NCI-H524 treated with DMSO at 0.1 percent for 48 hours (cell line): ENCODE data around the gene IKZF3.
"Not testable (repeated sequence)": the region's sequence is repeated elsewhere in the genome, so short reads cannot be mapped to it uniquely, and the experiment has no call there.

Experiments used
- DNase-seq: peaks from one replicate; lab custom pipeline; 2025; lab: John Stamatoyannopoulos, UW

The IKZF3 gene

DNA sequence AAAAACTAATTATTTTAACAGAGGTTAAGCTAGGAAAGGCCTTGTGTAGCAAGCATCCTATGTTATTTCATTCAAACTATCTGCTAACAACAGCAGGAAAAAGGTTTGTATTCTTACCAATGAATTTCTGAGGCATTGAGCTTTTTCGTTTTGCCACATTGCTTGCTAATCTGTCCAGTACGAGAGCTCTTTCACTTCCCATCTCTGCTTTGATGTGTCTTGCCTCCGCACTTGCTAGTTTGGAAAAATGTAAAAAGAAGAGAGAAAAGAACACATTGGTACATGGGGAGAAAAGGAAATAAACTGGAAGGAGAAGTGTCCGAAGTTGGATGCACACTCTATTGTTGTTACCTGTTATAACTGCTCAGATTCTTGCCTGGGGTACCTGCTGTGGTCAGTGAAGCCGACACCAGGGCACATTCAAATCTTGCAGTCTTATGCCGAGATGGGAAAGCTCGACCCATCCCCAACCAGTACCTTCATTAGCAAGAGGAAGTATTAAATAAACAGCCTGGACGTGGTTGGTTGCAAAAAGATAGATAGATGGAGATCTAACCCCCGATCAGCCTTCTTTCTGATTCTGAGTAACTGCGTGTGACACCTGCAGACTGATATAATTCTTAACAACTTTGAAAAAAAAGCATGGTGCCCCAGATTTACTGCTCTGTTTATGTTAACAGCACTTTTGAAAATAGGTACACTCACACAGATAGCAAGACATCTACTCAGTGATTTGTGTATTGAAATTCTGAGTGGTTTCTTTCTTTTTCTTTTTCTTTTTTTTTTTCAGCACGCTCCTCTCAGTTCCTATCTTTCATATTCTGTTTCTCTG is 86.4 kb downstream of the IKZF3 start:
- no peak for DNase-seq

- DNase-seq = no peak
These were observed 87.9 kb downstream of the IKZF3 start for GRCh38 chr17:39776252-39776651.

DNA sequence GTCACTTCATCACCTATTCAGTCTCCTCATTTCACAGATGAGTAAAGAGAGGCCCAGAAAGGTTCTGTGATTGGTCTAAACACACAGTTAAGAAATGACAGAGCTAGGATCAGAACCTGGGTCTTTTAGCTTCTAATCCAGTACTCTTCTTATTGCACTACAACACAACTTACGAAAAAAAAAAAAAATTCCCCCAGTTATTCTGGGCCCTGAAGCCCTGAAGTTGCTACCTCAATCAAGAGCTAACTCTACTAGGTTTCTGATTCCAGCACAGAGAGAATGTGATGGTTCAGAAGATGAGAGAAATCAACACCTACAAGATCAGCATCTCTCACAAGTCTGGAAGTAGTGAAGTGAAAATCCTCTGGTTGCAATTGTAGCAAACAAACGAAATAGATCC is 89.1 kb downstream of the IKZF3 start:
- no peak for DNase-seq

GRCh38 chr17:39774047-39774446 is 90.1 kb downstream of the IKZF3 start:
- DNase-seq = no peak

GRCh38 chr17:39772987-39773934 is 90.9 kb downstream of the IKZF3 start:
- DNase-seq = no peak

DNA sequence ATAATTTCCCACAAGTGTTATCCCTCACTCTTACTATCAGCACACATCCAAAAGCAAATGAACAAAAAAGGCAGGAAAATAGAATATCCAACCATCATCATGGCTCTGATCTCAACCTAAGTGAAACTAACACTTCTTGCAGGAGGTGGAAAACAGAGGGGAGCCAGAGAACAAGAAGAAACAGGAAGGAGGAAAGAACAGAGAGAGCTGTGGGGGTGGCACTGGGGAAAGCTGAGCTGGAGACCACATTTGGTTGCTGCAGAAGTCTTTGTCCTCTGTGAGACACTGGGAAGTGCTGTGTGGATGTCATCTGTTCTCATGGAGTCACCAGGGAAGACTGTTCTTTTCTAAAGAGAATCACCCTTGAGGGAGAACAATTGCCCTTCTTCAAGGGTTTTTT is 91.7 kb downstream of the IKZF3 start:
- DNase-seq = no peak

- no peak for DNase-seq
These were observed 94.0 kb downstream of the IKZF3 start for GRCh38 chr17:39769974-39770587.

GRCh38 chr17:39767147-39767546 is 97.0 kb downstream of the IKZF3 start:
- DNase-seq = no peak

DNA sequence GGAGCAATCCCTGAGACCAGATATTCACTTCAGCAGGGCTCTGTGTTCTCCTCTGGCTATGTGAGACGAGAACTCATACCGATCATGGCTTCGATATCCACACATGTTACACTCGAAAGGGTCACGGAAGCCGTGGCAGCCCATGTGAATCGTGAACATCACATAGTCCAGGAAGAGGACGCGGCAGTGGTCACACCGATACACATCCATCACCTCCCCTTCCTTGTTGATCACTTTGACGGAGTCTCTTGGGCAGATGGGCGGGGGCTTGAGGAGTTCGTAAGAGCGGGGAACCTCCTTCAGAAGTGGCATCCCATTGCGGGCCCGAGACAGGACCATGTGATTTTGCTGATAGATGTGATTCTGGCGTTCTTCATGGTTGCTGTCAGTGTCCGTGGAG is 98.3 kb downstream of the IKZF3 start:
- no peak for DNase-seq

- DNase-seq = no peak
These were observed 98.9 kb downstream of the IKZF3 start for GRCh38 chr17:39765175-39765574.

DNA sequence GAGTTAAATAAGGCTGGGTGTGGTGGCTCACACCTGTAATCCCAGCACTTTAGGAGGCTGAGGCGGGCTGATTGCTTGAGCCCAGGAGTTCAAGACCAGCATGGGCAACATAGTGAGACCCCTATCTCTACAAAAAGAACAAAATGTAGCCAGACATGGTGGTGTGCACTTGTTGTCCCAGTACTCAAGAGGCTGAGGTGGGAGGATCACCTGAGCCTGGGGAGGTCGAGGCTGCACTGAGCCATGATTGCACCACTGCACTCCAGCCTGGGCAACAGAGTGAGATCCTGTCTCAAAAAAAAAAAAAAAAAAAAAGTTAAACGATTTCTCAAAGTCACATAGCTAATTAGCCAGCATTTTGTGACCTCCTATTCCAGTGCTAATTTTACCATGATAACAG is 99.9 kb downstream of the IKZF3 start:
- not testable (repeated sequence) for DNase-seq

DNA sequence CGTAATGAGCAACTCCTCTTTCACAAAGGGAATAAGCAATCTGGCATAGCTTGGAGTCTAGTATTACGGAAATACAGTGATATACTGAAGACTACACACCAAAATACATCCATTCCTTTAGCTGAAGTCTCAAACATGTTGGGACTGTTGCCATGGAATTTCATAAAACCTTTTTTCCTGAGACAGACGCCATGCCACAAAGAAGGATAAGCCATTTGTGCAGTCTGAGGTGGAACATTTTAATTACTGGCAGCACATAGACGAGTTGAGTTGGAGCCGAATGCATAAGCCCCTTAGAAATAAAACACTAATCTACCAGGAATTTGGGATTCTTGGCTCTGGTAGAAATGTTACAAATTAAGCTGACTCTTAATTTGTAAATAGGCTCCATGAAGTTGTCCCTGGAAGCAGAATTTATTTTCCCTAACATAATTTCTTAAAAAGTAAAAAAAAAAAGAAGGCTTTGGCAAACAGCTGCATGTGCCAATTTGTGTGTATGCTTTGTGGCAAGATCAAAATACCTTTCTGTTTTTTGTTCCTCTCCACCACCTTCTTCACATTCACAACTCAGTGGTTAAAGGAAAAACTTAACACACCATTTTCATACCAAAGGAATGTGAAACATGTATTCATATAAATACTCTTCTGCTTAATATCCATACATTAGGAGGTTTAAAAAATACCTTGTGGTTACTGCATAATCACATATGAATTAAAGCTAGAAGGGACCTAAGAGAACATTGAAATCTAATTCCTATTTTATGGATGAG is 100.9 kb downstream of the IKZF3 start:
- DNase-seq = no peak

DNA sequence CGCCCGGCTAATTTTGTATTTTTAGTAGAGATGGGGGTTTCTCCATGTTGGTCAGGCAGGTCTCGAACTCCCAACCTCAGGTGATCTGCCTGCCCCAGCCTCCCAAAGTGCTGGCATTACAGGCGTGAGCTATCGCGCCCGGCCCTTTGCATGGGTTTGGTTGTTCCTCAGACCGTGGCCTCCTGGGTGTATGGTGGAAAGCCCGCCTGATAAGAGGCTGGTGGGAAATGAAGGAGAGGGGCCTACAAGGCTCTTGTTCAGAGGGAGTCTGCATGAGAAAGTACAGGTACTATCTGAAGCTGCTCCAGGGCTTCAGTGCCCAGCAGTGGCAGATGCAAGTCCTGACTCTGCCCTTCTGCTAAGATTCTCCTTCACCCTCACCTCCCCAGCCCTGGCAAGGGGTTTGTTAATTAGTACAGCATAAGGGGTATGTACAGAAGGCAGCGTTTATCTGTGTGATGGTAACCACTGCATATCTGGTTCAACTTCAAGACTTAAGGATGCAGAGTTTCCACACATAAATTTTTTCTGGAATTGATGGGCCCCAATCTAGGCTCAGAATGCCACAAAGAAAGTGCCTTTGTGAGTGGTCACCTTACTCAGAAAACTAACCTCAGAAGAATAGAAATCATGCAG is 102.1 kb downstream of the IKZF3 start:
- no peak for DNase-seq

DNA sequence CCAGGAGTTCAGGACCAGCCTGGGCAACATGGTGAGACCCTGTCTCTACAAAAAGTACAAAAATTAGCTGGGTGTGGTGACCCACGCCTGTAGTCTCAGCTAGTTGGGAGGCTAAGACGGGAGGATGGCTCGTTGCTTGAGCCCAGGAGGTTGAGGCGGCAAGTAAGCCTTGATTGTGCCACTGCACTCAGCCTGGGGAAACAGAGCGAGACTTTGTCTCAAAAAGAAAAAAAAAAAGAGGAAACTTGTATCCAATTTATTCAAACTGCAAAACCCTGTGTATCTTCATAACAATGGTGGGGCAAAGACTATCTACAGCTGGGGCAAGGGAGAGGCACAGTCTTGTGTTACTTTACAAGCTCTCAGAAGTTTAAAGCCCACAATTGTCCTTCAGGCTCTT is 104.9 kb downstream of the IKZF3 start:
- no peak for DNase-seq

DNA sequence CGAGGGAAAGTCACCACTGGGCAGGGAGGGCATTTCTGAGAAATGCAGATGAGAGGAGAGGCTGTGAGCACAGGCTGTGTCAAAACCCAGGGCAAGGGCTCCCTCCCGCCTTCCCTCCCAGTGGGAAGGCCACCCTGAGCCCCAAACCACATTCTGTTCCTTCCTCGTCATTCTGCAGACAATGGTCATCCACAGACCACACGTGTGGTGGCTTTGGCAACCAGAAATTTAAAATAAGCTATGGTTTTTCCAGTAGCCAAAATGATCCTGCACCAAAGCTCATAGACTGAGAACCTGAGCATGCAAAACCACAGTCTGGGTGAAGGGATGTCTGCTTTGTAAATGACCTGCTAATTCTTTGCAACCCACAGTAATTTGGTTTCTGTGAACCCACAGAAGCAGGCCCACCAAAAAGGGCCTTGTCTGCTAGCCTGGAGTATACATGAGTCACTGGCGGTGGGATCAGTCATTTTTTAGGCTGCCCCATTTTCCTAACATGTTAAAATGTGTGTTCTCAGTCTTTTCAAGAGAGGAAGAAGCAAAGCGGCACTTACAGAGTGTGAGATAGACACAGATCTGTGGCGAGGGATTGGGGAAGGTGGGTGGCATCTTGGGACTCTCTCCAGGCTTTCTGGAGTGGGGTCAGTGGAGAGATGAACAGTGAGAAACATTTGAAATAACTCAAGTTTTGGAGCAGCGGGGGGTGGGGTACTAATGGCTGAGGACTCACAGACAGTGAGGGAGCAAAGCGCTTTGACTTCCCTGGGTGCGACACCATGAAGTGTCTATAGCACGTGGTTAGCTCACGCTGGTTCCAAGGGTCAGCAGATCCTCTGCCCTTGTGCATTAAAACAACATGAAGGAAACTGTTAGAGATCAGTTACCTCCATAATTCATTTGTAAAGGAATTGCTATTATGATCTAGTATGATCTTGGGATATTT is 105.9 kb downstream of the IKZF3 start:
- DNase-seq = no peak

DNA sequence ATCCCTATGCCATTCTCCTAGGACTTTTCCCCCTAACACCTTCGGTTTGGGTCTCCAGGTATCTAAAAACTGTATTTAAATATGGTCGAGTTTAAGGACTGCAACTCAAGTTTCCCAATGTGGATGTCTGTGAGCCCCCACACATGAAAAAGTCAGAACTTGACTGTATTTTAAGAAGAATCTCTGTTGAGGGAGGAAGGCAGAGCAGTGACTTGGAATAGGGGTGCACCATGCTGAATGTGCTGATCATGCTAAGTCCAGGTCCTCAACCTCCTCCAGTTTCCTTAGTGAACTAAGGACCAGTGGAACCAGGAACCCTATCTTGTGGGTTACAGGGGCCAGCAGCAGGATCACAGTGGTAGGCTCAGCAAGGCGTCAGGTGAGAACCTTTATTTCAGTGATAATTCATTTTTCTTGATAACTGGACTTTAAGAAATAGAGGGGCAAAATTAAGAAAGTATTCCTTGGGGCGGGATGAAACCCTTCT is 106.9 kb downstream of the IKZF3 start:
- DNase-seq = no peak

- no peak for DNase-seq
These were observed 107.6 kb downstream of the IKZF3 start for GRCh38 chr17:39756380-39757079.

DNA sequence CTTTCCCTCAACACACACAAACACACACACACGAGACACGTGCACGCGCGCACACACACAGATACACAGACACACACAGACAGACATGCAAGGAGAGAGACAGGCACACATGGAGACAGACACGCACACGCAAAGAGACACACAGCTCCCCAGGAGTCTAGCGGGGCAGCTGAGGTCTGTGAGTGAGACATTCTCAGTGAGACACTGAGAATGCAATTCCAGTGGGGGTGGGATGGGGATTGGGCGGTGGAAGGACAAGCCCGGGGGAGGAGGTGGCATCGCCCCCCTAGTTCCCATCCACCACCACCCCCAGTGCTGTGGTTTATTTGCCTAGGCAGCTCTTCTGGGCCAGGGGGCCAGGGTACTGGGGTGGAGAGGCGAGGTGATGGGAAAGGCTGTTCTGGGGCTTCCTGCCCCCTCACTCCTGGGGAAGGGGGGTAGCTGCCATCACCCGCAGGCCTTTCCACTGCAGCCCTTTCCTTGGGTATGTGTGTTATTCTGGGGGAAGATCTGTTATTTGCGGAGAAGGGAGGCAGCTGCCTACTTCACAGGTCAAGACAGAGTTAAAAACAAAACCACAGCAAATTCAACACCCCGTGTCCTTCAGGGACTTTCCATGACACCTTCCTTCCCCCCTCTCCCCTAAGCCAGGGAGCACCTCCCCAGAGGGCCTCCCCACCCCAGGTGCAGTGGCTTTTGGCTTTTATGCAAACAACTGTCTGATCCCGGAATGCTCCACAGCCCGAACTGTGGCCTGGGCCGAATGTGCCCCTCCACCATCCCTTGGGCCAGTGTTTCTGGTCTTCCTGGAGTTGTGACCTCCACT is 108.3 kb downstream of the IKZF3 start:
- no peak for DNase-seq
